ENCODE measurements around the gene CRYM.
"Not testable (repeated sequence)": the region's sequence is repeated elsewhere in the genome, so short reads cannot be mapped to it uniquely, and the experiment has no call there.

Gene CRYM

DNA sequence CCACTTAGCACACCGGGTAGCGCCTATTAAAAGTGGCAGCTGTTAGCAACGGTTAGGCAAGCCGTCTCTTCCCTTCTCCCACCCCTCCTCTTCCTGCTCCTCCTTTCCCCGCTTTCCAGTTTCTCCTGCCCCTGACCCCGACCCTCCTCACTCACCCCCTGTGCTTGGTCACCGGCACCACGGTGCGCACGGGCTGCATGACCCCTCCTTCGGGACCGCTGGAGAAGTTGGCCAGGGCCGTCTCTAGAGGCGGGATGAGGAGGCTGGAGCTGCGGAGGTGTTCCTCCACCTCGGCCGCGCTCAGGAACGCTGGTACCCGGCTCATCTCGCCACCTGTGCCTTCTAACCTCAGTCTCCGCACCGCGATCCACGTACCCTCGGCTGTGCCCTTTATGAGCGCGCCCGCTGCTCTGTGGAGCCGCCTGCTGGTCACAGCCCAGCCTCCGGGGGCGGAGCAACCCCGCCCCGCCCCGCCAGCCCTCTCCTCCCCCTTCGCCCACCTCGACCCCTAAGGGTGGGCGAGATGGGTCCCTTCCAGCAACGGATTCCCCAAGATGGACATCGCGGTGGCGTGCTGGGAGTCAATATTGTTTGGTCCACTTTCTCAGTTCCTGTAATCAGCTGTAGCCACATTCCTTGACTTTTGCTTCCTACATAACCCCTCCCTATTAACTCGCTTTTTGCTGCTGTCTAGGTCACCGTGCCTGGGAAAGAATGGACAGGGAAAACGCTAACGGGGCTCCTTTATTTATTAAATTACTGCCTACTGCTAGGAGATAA, at the start of gene CRYM:
CRYM (minus strand) TSS at position 364 of the 780 bp plus-strand sequence; CDS start at position 325, 39 bp downstream.
- DNase-seq (ENCODE audit: low read depth in 3 of 3), result no peak

GRCh38 chr16:21327046-21327445, 49.0 kb upstream of the CRYM start:
- no peak for DNase-seq (ENCODE audit: low read depth in 3 of 3)

GRCh38 chr16:21326459-21326858, 48.4 kb upstream of the CRYM start:
- DNase-seq (ENCODE audit: low read depth in 3 of 3), result no peak

DNA sequence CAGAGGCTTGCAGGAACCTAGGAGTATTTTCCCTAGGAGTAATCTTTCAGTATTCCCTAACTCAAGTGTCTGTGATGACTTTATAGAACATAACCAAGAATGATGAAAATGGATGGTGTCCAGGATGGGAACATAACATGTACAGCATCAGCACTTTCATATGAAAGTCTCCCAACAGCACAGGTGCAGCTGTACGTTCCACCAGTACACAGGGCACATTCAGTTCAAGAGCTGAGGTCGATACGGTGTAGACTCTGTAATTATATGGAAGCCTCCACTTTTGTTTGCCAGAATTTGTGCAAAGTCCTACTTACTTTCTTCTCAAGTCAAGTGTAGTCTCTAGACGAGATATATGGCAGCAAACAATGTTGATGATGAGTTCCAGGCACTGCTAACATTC, 46.2 kb upstream of the CRYM start:
- no peak for DNase-seq (ENCODE audit: low read depth in 3 of 3)

DNA sequence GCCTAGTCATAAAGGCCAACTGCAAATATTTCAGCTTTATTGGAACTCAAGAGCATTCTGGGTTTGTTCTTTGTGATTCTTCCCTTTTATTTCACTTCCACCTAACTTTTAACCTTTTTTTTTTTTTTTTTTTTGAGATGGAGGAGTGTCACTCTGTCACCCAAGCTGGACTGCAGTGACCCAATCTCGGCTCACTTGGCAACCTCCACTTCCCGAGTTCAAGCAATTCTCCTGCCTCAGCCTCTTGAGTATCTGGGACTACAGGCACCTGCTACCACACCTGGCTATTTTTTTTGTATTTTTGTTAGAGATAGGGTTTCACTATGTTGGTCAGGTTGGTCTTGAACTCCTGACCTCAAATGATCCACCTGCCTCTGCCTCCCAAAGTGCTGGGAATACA, 44.2 kb upstream of the CRYM start:
- DNase-seq (ENCODE audit: low read depth in 3 of 3), result not testable (repeated sequence)

DNA sequence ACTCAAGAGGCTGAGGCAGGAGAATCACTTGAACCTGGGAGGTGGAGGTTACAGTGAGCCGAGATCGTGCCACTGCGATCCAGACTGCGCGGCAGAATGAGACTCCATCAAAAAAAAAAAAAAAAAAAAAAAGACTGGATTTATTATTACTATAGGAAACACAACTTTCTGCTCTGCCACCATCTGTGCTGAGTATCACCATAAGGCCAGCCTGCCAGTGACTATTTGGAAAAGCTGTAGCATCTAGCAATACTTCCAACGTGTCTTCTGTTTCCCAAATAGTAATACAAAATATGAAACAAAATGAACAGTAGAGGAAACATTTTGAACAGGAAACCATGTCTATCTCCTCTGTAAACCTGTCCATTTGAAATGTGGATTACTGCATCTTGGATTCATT, 43.6 kb upstream of the CRYM start:
- no peak for DNase-seq (ENCODE audit: low read depth in 3 of 3)

DNA sequence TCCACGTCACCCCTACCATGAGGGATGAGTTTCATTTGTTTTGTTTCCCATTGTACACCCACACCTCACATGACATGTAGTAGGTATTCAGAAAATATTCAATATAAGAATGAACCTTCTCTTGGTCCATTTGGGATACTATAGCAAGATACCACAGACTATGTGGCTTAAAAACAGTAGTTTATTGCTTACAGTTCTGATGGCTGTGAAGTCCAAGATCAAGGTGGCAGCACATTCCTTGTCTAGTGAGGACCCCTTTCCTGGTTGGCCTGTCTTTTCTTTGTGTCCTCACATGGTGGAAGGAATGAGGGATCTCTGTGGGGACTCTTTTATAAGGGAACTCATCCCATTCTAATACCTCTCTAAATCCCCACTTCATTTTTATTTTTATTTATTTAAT, 36.2 kb upstream of the CRYM start:
- DNase-seq (ENCODE audit: low read depth in 3 of 3), result no peak

DNA sequence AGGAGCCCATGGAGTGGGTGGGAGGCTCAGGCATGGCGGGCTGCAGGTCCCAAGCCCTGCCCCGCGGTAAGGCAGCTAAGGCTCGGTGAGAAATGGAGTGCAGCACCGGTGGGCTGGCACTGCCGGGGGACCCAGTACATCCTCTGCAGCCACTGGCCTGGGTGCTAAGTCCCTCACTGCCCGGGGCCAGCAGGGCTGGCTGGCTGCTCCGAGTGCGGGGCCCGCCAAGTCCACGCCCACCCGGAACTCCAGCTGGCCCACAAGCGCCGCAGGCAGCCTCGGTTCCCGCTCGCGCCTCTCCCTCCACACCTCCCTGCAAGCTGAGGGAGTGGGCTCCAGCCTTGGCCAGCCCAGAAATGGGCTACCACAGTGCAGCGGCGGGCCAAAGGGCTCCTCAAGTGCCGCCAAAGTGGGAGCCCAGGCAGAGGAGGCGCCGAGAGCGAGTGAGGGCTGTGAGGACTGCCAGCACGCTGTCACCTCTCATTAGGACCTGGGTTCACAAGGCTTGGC, 34.8 kb upstream of the CRYM start:
- not testable (repeated sequence) for DNase-seq (ENCODE audit: low read depth in 3 of 3)

GRCh38 chr16:21312046-21312445, 34.0 kb upstream of the CRYM start:
- DNase-seq (ENCODE audit: low read depth in 3 of 3), result not testable (repeated sequence)

GRCh38 chr16:21306712-21307111, 28.6 kb upstream of the CRYM start:
- DNase-seq (ENCODE audit: low read depth in 3 of 3), result not testable (repeated sequence)

- no peak for DNase-seq (ENCODE audit: low read depth in 3 of 3)
These were observed 24.9 kb upstream of the CRYM start for GRCh38 chr16:21302898-21303528.

- DNase-seq (ENCODE audit: low read depth in 3 of 3), result no peak
These were observed 24.4 kb upstream of the CRYM start for GRCh38 chr16:21302454-21302853.

GRCh38 chr16:21301895-21302291, 23.8 kb upstream of the CRYM start:
- no peak for DNase-seq (ENCODE audit: low read depth in 3 of 3)

DNA sequence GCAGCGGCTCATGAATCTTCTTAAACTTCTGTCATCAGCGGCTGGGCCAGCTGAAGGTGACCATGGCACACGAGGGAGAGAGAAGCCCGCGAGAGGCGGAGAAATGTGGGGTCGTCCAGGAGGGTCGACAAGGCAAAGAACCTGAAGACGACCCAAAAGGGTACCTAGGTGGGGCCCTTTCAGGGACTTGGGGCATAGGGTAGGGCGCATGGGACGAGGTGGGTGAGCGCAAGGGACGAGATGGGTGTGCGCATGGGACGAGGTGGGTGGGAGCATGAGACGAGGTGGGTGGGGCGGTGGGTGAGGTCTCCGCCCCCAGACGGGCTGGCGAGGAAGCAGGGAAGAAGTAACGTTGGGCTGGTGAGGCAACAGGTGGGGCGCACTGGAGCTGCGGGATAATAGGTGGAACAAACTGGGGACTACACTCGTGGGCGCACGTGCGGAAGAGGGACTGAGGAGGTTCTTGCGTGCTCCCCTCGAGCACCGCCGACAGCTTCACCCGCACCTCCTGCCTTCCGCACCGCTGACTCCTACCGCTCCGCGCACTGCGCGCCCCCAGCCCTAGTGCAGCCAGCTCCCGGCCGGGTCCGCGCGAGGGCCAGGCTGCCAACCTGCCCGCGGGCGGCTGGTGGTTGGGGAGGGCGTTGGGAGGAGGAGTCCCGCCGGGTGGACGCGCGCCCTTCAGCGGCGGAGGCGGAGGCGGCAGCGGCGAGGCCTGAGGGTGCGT, 23.2 kb upstream of the CRYM start:
- peak in 1 of 3 experiments; percentile 27 for DNase-seq (ENCODE audit: low read depth in 3 of 3)

DNA sequence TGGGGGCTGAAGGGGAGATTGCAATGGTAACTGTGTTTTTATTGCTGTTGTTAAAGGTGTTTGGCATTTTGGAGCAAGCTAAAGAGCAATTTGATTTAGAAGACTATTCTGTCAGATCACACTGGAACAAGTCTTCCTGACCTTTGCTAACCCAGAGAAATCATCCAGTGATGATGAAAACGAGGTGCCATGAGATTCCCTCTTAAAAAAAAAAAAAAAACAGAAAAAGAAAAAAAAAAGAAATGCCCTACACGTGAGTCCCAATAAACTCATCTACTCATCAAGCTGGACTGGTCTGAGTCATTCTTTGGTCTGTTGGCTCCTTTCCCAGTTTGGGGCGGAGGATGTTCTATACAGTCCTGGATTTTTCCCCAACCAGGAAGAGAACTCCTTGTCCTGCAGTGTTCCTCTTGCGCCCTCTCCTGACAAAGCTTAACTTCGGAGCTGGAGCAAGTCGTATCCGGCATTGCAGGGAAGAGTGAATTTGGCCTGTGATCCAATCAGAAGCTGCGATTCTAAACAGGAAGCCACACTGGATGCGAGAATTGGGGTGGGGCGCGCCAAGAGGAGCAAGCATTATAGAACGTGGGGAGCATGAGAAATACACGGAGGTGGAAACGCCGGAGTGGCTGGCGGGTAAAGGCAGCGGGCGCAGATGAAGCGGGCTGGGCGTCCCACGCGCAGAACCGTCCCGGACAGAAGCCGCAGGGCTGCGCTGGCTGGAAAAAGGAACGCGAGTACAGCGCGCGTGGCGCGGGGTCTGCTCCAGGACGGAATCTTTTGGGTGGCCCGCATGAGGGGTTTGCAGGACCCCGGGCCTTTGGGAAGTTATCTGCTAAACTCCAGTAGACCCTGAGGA, 22.4 kb upstream of the CRYM start:
- DNase-seq (ENCODE audit: low read depth in 3 of 3), result peak in 1 of 3 experiments; percentile 15

DNA sequence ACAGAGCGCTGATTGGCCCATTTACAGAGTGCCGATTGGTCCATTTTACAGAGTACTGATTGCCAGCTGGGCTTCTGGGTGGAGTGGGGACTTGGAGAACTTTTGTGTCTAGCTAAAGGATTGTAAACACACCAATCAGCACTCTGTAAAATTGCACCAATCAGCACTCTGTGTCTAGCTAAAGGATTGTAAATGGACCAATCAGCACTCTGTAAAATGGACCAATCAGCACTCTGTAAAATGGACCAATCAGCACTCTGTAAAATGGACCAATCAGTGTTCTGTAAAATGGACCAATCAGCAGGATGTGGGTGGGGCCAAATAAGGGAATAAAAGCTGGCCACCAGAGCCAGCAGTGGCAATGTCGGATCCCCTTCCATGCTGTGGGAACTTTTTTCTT, 11.7 kb upstream of the CRYM start:
- DNase-seq (ENCODE audit: low read depth in 3 of 3), result not testable (repeated sequence)

GRCh38 chr16:21285314-21285713, 7.2 kb upstream of the CRYM start:
- no peak for DNase-seq (ENCODE audit: low read depth in 3 of 3)

DNA sequence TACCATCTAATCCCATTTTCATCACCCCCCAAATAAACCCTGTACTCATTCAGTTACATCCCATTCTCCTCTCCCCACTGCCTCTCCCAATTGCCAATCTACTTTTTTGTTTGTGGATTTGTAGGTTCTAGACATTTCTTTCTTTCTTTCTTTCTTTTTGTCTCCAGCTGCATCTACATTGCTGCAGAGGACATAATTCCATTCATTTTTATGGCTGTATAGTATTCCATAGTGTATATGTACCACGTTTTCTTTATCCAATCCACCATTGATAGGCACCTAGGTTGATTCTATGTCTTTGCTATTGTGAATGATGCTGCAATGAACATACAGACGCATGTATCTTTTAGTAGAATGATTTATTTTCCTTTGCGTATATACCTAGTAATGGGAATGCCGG, 6.3 kb upstream of the CRYM start:
- no peak for DNase-seq (ENCODE audit: low read depth in 3 of 3)

- DNase-seq (ENCODE audit: low read depth in 3 of 3), result no peak
These were observed 5.6 kb upstream of the CRYM start for GRCh38 chr16:21283521-21284289.

GRCh38 chr16:21281698-21282389, 3.8 kb upstream of the CRYM start:
- DNase-seq (ENCODE audit: low read depth in 3 of 3), result no peak

All from stimulated activated CD4-positive, alpha-beta T cell treated with anti-CD3 and anti-CD28 coated beads, TNF-alpha, amount 100 ng/mL, for 4 hours (primary cell).